PC-3 (cell line): Measurements from ENCODE around the gene ARHGAP32. TPM values are rescaled to one million over a fixed set of nuclear protein-coding genes. Genes with fewer than 3 reads are reported as not detected.
A peak's percentile ranks its signal among the peaks of the same experiment; 100 is the strongest.

ENCODE experiments used
- ATAC-seq: fragments of 200-7000 bp; cut with Tn5 transposase; 2 replicates; pipeline ENCODE4 v1.9.1; 2020; ENCODE audit warnings: mild to moderate bottlenecking, moderate library complexity
- BruUV-seq: library from RNA; stranded (reverse); fragments of 400-500 nt; replicated peaks from 2 replicates; lab custom pipeline; 2021; lab: Mats Ljungman, UMichigan
- CTCF ChIA-PET: fragments of 300-600 bp; sonication (Branson Sonifier 250); formaldehyde crosslinking; loops from one replicate; lab custom pipeline; 2022; ENCODE audit warnings: antibody characterized with exemption; lab: Charles Lee
- POLR2A ChIA-PET: fragments of 300-600 bp; sonication (Branson Sonifier 250); formaldehyde crosslinking; loops from one replicate; lab custom pipeline; 2022; ENCODE audit warnings: antibody characterized with exemption; ENCODE audit not compliant: unreplicated experiment; lab: Charles Lee
- DNase-seq: peaks from one replicate; pipeline ENCODE4 v3.0.0-alpha.2; 2015
- H2AFZ ChIP-seq: fragments of 300-600 bp; sonication (generic); 2 replicates; pipeline ENCODE4 v1.6.0; 2016; ENCODE audit warnings: antibody characterized with exemption, low read length
- H3F3A ChIP-seq: fragments of 300-600 bp; sonication (generic); one replicate; pipeline ENCODE4 v1.6.0; 2017; ENCODE audit warnings: antibody characterized with exemption, low read length, control low read depth, mild to moderate bottlenecking; ENCODE audit not compliant: unreplicated experiment
- H3K27ac ChIP-seq: fragments of 300-600 bp; sonication (generic); 2 replicates; pipeline ENCODE4 v1.5.1; 2016; ENCODE audit warnings: mild to moderate bottlenecking, low read length
- H3K27me3 ChIP-seq: fragments of 300-600 bp; sonication (generic); 2 replicates; pipeline ENCODE4 v1.6.1; 2016; ENCODE audit warnings: low read length, mixed read lengths
- H3K36me3 ChIP-seq: fragments of 300-600 bp; sonication (generic); 2 replicates; pipeline ENCODE4 v1.6.1; 2016; ENCODE audit warnings: low read depth, mixed run types, low read length, mixed read lengths
- H3K4me1 ChIP-seq: fragments of 300-600 bp; sonication (generic); 2 replicates; pipeline ENCODE4 v1.5.1; 2016; ENCODE audit warnings: low read length; ENCODE audit not compliant: insufficient read depth
- H3K4me2 ChIP-seq: fragments of 300-600 bp; sonication (generic); 2 replicates; pipeline ENCODE4 v1.6.0; 2016; ENCODE audit warnings: low read length
- H3K4me3 ChIP-seq: fragments of 300-600 bp; sonication (generic); 2 replicates; pipeline ENCODE4 v1.5.1; 2016; ENCODE audit warnings: mild to moderate bottlenecking, low read length, mixed read lengths
- H3K79me2 ChIP-seq: fragments of 300-600 bp; sonication (generic); 2 replicates; pipeline ENCODE4 v1.6.1; 2017; ENCODE audit warnings: low read length, mixed read lengths
- H3K9ac ChIP-seq: fragments of 300-600 bp; sonication (generic); 2 replicates; pipeline ENCODE4 v1.6.0; 2016; ENCODE audit warnings: mild to moderate bottlenecking, low read length
- H3K9me2 ChIP-seq: fragments of 300-600 bp; sonication (generic); replicated peaks from 2 replicates; pipeline ENCODE4 v1.6.1; 2016; ENCODE audit warnings: mixed run types, low read length, mixed read lengths
- H3K9me3 ChIP-seq: fragments of 300-600 bp; sonication (generic); 2 replicates; pipeline ENCODE4 v1.6.1; 2016; ENCODE audit warnings: low read length, mixed read lengths
- H4K20me1 ChIP-seq: fragments of 300-600 bp; sonication (generic); 2 replicates; pipeline ENCODE4 v1.6.1; 2016; ENCODE audit warnings: low read length, mixed read lengths
- EZH2 ChIP-seq: fragments of 300-600 bp; sonication (generic); IDR thresholded peaks from one replicate; pipeline ENCODE4 v1.6.1; 2017; ENCODE audit warnings: antibody characterized with exemption, mild to moderate bottlenecking, low read length; ENCODE audit not compliant: unreplicated experiment
- EZH2phosphoT487 ChIP-seq: fragments of 300-600 bp; sonication (generic); IDR thresholded peaks from 2 replicates; pipeline ENCODE4 v1.6.1; 2018; ENCODE audit warnings: mild to moderate bottlenecking, antibody characterized with exemption, low read length, borderline replicate concordance
- intact Hi-C: fragments of 100-400 bp; cut with micrococcal nuclease; formaldehyde crosslinking; loops from 2 replicates; pipeline ENCODE4 v1.9.0; 2023
- total RNA-seq: library from RNA; depleted of rRNA; stranded (reverse); fragments of >200 nt; gene quantifications from 2 replicates; pipeline ENCODE4 v1.2.3, GENCODE V29; 2014
- TF ChIP-seq, protein P1 (sequence below): fragments of 300-600 bp; sonication (generic); conservative IDR thresholded peaks from 2 replicates; pipeline ENCODE4 v1.5.1; 2017; ENCODE audit warnings: antibody characterized with exemption, low read depth, mild to moderate bottlenecking, low read length

The ARHGAP32 gene
- total RNA-seq, 1 experiment from 2014 or later, result 13.7 TPM

DNA sequence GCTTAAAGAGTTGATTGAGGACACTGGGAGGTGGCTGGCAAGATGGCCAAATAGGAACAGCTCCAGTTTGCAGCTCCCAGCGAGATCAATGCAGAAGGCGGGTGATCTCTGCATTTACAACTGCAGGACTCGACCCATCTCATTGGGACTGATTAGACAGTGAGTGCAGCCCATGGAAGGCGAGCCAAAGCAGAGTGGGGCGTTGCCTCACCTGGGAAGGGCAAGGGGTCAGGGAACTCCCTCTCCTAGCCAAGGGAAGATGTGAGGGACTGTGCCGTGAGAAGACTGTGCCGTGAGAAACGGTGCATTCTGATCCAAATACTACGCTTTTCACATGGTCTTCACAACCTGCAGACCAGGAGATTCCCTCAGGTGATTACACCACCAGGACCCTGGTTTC is 36.4 kb downstream of the ARHGAP32 start:
- Histone ChIP-seq H3K27me3 (no peaks in the 10 kb centered on the region), H3K9me3 (no peaks in the 10 kb centered on the region), H3K79me2 (no peaks in the 10 kb centered on the region), H2AFZ (no peak overlapping the region), H3F3A (no peaks in the 10 kb centered on the region), H3K4me1 (no peaks in the 10 kb centered on the region), H3K4me3 (no peak overlapping the region), H4K20me1 (no peaks in the 10 kb centered on the region), H3K27ac (no peak overlapping the region), H3K36me3 (no peaks in the 10 kb centered on the region), H3K9me2 (no peaks in the 10 kb centered on the region), H3K9ac (no peak overlapping the region), H3K4me2 (no peak overlapping the region)
- no TSS peak for BruUV-seq
- POLR2A ChIA-PET, result no interaction called here
- CTCF ChIA-PET, result no interaction called here
- intact Hi-C loops, result no loop called here
- DNase-seq (no peak), ATAC-seq (no peak)
- TF ChIP-seq EZH2, result no peak
- TF ChIP-seq EZH2phosphoT487, result no peak
- TF ChIP-seq, protein P1, sequence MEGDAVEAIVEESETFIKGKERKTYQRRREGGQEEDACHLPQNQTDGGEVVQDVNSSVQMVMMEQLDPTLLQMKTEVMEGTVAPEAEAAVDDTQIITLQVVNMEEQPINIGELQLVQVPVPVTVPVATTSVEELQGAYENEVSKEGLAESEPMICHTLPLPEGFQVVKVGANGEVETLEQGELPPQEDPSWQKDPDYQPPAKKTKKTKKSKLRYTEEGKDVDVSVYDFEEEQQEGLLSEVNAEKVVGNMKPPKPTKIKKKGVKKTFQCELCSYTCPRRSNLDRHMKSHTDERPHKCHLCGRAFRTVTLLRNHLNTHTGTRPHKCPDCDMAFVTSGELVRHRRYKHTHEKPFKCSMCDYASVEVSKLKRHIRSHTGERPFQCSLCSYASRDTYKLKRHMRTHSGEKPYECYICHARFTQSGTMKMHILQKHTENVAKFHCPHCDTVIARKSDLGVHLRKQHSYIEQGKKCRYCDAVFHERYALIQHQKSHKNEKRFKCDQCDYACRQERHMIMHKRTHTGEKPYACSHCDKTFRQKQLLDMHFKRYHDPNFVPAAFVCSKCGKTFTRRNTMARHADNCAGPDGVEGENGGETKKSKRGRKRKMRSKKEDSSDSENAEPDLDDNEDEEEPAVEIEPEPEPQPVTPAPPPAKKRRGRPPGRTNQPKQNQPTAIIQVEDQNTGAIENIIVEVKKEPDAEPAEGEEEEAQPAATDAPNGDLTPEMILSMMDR, result no peak

DNA sequence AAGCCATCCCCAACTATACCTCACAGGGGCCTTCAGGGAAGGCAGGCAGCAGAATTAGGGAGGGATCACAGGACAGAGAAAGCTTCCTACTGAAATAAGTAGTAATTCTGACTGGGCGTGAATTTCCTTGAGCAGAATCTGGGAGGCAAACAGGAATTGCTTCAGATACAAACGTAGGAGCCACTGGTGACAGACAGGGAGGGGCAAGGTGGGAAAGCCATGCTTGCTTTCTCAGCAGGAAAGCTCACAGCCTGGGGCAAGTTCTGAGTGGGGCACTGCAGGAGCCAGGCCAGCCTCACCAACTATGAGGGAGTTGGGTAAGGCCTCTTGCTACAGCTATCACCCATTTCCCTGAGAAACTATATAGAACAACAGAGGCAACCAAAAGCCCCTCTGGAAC is 43.6 kb downstream of the ARHGAP32 start:
- Histone ChIP-seq H3K4me2 (no peak overlapping the region), H4K20me1 (no peaks in the 10 kb centered on the region), H3K79me2 (peaks cover 20% of the 10 kb centered on the region), H3K27ac (no peak overlapping the region), H3K4me3 (no peak overlapping the region), H2AFZ (no peak overlapping the region), H3F3A (no peaks in the 10 kb centered on the region), H3K9ac (no peak overlapping the region), H3K9me3 (no peaks in the 10 kb centered on the region), H3K4me1 (peaks cover 43% of the 10 kb centered on the region), H3K9me2 (no peaks in the 10 kb centered on the region), H3K27me3 (no peaks in the 10 kb centered on the region), H3K36me3 (no peaks in the 10 kb centered on the region)
- TF ChIP-seq, protein P1, result no peak
- TF ChIP-seq EZH2phosphoT487 (no peak), EZH2 (no peak)
- intact Hi-C loops, result no loop called here
- ChIA-PET POLR2A (no interaction called here), CTCF (no interaction called here)
- no TSS peak for BruUV-seq
- DNase-seq (no peak), ATAC-seq (no peak)

DNA sequence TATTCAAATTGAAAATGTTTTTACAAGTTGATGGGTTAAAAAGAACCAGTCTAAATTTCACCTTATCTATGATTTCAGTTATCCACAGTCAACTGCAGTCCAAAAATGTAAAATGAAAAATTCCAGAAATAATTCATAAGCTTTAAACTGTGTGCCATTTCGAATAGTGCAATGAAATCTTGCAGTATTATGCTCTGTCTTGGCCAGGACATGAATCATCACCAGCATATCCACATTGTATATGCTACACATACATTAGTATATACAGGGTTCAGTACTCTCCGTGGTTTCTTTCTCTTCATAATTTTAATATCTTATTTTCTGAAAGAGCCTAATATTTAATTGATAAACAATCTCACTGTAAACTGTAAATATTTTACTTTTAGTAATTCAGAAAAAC is 45.9 kb downstream of the ARHGAP32 start:
- peak overlapping the region; percentile 7; the same call in 1 of the 2 replicates for H3K9ac ChIP-seq
- H3K4me1 ChIP-seq, result peaks cover 59% of the 10 kb centered on the region
- no TSS peak for BruUV-seq

More for the DNA sequence above, 45.9 kb downstream of the ARHGAP32 start:
- CTCF ChIA-PET, result interaction anchor here (0.5 kb wide), 1 partner anchor 27 kb away, joined by 3 read pairs; no protein-coding TSS in a partner anchor
- H3K4me2 ChIP-seq, result peak overlapping the region; percentile 45
- no peaks in the 10 kb centered on the region for H3K36me3 ChIP-seq
- H3F3A ChIP-seq, result no peaks in the 10 kb centered on the region
- ATAC-seq (peak; percentile 50), DNase-seq (peak; percentile 62)
- no peaks in the 10 kb centered on the region for H3K27me3 ChIP-seq
- H2AFZ ChIP-seq, result no peak overlapping the region
- peak overlapping the region; percentile 6; the same call in 1 of the 2 replicates for H3K27ac ChIP-seq
- POLR2A ChIA-PET, result interaction anchor here (0.6 kb wide), 2 partner anchors 171 to 1302 kb away, joined by 3 read pairs; no protein-coding TSS in a partner anchor
- H3K4me3 ChIP-seq, result 0 out of 2 replicates have a peak overlapping the region, but pooled peaks have one; percentile 5
- H3K9me3 ChIP-seq, result no peaks in the 10 kb centered on the region
- no peaks in the 10 kb centered on the region for H3K9me2 ChIP-seq
- TF ChIP-seq EZH2phosphoT487, result no peak
- TF ChIP-seq, protein P1, result no peak
- TF ChIP-seq EZH2, result no peak
- peaks cover 20% of the 10 kb centered on the region for H3K79me2 ChIP-seq
- intact Hi-C loops, result no loop called here
- no peaks in the 10 kb centered on the region for H4K20me1 ChIP-seq
